ENCODE results near the gene CCDC6.

DNA sequence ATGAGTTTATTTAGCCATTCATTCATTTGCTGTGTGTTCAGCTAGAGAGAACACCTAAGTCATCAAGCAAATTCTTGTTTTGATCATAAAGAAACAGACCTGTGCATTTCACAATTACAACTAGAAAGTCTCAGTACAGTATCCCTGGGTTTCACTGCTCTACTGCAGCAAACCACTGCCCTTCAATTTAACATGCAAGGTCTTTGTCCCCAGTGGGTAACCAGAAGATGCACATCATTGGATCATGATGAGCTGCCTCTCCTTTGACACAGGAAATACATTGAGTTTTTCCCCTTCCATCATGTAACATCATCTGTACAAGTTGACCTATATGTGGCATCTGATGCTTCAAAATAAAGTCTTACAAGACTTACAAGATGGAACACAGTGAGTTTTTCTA is 82.6 kb downstream of the CCDC6 start:
- TF ChIP-seq POLR2A (IDR thresholded peaks at IDR 0.05), result no peak
- TF ChIP-seq, protein P1, sequence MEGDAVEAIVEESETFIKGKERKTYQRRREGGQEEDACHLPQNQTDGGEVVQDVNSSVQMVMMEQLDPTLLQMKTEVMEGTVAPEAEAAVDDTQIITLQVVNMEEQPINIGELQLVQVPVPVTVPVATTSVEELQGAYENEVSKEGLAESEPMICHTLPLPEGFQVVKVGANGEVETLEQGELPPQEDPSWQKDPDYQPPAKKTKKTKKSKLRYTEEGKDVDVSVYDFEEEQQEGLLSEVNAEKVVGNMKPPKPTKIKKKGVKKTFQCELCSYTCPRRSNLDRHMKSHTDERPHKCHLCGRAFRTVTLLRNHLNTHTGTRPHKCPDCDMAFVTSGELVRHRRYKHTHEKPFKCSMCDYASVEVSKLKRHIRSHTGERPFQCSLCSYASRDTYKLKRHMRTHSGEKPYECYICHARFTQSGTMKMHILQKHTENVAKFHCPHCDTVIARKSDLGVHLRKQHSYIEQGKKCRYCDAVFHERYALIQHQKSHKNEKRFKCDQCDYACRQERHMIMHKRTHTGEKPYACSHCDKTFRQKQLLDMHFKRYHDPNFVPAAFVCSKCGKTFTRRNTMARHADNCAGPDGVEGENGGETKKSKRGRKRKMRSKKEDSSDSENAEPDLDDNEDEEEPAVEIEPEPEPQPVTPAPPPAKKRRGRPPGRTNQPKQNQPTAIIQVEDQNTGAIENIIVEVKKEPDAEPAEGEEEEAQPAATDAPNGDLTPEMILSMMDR (IDR thresholded peaks at IDR 0.05), result no peak
- TF ChIP-seq EP300 (IDR thresholded peaks at IDR 0.05), result no peak
